GM21529 (cell line): ENCODE results near the gene PSEN2.
"Not testable (repeated sequence)": the region's sequence is repeated elsewhere in the genome, so short reads cannot be mapped to it uniquely, and the experiment has no call there.

Source experiments
- ATAC-seq: cut with Tn5 transposase; IDR thresholded peaks from one replicate; pipeline ENCODE4 v1.9.1; 2021; ENCODE audit not compliant: unreplicated experiment

The PSEN2 gene

DNA sequence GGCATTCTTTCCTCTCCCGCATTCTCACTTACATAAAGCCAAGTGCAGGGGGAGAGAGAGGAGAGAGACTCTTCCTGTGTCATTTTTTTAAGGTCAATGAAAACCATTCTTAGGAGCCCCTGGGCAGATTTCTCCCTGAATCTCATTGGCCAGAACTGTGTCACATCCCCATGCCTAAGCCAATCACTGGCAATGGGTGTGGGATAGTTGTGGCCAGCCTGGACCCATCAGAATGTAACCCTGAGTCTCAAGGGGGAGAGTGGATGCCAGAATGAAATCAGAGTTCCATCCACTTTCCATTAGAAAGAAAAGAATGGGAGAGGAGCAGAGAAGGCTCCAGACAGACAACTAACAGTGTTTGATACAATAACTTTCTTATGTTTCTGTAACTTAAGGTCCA, 38.5 kb downstream of the PSEN2 start:
- ATAC-seq: no peak

DNA sequence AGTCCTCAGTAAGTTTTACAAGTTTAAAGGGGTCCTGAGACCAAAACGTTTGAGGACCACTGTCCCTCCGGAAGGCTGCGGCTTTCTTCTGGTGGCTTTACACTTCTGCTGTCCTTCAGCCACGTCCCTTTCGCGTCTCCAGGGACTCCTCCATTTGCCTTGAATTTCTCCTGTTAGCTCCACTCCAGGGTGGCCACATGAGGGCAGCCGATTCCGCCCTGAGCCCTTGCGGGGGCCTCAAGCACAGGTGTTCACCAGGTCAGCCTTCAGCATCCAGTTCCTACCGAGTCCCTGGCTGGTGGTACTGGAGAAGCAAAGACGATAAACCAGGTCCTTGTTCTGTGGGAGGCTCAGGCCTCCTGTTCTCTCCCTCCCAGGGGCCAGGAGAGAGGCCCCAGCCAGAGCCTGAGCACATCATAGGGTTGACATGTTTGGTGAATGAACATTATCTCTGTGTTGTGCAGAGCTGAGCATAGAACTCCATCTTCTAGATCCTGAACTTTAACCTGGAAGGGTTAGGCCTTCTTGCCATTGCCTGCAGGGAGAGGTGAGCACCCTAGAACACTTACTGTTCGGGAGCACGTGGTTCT, 42.3 kb downstream of the PSEN2 start:
- ATAC-seq: peak; percentile 46

DNA sequence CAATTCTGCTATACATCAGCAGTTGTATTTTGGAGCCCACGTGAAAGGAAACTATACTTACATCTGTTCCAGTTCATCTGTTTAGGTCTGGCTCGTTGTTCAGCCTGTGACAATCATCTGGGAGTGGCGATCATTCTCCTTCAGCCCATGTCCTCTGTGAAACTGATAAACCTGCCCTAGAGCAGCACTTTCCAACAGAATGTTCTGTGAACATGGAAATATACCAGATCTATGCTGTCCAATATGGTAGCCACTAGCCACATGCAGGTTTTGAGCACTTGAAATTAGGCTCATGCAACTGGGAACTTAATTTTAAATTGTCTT, 45.2 kb downstream of the PSEN2 start:
- peak; percentile 21 for ATAC-seq

DNA sequence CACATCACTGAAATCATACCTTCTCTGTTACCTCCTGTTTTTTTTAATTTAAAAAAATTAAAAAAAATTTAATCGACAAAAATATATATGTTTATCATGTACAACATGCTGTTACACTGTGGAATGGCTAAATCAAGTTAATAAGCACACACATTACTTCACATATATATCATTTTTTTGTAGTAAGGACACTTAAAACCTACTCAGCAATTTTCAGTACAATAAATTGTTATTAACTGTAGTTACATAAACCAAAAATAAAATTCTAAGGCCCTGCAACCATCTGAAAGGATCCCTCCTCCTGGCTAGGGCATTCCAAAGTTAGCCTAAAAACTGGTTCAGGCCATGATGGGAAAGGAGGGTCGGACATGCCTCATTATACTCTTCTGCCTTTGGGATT, 46.1 kb downstream of the PSEN2 start:
- no peak for ATAC-seq

- ATAC-seq: no peak
Measured at GRCh38 chr1:226919587-226919986, 49.2 kb downstream of the PSEN2 start.

DNA sequence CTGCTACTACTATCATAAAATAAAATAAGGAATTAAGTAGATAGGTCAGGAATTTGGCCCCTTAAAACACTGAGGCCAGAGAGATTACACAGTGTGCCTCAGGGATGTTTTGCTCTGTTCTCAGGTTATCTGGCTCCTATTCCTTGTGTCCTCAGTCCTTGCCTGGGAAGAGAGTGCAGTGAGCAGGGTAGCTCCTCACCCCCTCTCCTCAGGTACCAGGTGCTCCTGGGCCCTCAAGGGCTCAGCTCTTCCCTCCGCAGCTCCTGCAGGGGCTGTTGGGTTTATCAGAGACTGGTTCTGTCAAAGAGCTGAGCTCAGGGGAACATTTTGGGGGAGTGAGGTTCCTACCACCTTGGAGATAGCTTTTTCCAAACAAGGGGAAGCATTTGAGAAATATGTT, 49.6 kb downstream of the PSEN2 start:
- ATAC-seq: no peak

DNA sequence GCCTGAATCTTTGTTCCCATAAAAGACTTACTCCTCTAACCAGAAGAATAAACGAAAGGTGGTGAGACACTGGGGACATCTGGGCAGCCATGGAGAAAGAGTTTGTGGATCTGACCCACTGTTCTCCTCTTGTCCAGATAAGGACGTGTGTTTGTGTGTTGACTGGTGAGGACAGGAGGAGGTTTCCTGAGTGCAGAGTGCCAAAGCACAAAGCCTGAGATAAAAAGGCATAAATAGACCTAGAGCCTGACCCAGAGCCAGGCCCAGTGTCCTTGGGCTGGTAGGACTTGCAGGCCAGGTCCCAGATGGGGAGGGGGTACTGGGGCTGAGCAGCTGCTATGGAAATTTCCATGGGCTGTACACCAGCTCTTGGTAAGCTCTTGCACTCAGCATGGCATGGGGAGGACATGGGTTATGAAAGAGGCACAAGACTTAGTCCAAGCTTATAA, 50.1 kb downstream of the PSEN2 start:
- no peak for ATAC-seq

DNA sequence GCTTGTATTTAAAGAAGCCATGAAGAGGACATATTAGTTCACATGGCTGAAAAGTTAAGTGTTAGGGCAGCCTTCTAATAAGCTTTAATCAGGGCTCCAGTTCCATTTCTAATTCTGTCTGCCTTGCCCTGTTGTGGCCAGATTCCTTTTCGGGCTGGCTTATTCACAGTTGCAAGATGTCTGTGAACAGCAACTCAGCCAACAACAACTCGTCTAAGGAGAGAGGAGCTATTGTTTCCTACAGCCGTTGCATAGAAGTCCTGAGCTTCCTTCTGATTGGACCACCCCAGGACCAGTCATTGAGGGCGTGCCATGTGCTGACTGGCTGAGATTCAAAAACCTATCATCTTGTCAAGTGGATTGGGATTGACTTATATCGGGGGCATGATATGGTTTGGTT, 51.1 kb downstream of the PSEN2 start:
- no peak for ATAC-seq

GRCh38 chr1:226929260-226930111, 59.1 kb downstream of the PSEN2 start:
- not testable (repeated sequence) for ATAC-seq

DNA sequence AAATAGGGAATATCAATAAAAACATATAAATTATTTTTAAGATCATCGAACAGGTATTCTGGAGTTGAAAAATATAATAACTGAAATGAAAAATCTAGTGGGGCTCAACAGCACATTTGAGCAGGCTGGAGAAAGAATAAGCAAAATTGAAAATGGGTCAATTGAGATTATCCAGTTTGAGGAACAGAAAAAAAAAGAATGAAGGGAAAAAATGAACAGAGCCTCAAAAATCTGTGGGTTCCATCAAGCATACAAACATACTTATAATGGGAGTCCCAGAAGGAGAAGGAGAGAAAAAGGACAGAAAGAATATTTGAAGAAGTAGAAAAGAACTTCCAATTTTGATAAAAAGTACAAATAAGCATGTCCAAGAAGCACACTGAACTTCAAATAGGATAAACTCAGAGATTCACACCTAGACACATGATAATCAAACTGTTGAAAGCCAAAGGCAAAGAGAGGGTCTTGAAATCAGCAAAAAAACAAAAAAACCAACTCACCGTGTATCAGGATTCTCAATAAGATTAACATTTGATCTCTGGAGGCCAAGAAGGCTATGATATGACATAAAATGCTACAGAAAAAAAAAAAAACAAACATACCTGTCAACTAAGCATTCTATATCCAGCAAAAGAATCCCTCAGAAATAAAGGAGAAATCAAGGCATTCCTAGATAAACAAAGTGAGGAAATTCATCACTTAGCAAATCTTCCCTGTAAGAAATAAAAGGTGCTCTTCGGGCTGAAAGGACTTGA, 64.2 kb downstream of the PSEN2 start:
- no peak for ATAC-seq

DNA sequence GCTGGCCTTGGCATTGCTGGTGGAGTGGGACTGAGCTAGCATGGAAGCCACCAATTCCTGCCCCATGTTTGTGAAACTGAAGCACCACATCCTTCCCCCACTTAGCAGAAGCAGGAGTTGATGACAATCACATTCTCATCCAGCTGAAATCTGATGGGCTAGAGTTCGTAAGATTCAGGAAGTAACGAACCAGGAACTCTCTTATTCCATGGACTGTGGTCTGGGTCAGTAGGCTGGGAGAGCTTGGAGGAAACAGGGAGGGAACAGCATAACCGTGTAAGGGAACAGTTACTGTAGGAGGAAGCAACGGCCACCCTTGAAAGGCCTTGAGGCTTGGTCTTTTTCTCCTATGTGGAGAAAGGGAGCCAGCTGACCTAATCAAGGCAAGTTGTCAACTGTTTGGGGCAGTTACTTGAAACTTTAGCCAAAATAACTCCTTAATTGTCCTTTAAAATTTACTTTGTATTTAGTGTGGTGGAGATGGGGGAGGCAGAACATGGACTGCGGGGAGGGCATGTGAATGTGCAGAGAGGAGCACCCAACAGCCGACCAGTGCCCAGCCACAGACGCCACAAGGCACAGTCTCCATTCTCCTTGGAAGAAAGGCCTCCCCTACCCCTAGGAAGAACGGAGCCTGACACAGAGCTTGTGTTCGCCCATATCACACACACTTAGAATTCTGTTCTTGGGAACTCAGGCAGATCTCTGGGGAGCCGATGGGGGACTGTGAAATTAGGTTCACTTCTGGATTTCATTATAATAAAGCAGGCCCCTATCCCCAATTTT, 67.7 kb downstream of the PSEN2 start:
- no peak for ATAC-seq

DNA sequence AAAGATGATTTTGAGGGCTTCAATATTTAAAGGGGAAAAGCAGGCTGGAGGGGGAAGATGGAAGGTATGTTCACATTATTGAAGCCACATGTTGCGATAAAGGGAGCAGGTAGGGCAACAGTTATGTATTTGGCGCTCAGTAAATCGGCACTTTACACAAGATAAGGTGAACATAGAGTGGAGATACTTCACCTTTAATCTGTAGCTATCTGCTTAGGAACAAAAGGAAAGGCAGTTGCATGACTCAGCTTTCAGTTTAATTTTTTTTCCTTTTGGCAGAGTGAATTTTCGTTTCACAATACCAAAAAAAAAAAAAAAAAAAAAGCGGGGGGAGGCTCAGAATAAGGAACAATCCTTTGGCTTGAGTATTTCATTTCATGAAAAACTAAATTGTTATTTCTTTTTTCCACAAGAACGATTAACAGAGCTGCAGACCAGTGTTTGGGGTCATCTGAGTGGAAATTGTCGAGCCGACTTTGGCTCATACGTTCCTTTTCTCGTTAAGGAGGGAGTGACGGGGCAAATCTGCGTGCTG, 68.6 kb downstream of the PSEN2 start:
- ATAC-seq: no peak

DNA sequence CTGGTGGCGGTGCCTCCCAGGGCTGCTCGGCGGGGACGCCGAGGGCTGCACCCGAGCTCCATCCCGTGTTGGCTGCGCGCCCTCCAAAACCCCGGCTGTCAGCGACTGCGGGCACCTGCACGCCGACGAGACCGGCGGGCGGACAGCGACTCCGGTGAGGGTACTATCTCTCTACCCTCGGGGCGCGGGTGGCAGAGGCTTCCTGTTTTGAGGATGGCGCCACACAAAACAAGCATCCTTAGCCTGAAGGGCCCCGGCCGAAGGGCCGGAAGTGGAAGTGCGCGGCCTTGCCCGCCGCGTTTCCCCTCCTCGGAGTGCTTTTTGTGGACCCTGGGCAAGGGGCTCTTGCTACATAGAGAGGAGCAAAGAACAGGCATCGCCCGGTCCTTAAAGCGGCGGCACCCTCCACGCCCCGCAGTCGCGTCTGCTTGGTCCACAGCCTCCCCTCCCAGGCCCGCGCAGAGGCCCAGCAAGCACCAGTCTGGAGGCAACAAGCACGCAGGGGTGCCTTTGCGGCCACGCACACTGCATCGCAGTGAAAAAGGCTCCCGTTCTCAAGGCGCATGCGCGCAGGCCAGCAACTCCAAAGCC, 69.1 kb downstream of the PSEN2 start:
- ATAC-seq: peak; percentile 37

DNA sequence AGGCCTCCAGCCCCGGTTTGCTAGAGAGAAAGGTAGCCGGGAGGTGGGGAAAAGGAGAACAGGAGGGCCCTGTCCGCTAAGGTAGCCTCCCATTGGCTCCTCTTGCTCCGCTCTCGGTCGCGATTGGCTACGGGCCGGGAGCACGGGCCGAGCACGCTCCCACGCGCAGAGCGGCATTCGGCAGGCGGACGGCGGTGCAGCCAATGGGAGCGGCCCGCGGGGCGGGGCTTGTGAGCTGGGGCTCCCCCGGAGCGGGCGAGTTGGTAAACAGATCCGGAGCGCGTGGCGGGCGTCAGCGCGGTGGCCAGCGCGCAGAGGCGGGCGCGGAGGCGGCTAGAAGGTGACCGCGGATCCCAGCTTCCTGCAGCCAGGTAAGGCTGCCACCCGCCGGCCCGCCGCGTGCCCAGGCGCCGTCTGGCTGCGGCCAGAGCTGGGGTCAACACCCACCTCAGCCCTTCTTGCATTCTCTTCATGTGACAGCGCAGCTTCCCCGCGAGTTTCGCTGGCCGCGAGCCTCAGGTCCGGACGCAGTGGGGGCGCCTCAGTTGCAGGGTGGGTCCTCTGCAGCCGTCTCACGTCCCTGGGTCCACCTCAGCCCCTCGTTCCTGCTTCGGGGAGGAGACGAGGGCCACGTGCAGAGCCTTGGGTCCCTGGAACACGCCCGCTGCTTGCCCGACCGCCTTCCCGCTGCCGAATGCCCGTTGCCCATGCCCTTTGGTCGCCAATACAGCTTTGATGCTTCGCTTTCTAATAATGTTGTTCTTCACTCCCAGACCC, 69.8 kb downstream of the PSEN2 start, which contains the start of gene COQ8A:
COQ8A (plus strand) TSS at position 266 of the 777 bp plus-strand sequence. CDS start 21,092 bp downstream, outside the sequence.
- ATAC-seq: peak; percentile 96

- no peak for ATAC-seq
Measured at GRCh38 chr1:226940806-226941067, 70.3 kb downstream of the PSEN2 start.

DNA sequence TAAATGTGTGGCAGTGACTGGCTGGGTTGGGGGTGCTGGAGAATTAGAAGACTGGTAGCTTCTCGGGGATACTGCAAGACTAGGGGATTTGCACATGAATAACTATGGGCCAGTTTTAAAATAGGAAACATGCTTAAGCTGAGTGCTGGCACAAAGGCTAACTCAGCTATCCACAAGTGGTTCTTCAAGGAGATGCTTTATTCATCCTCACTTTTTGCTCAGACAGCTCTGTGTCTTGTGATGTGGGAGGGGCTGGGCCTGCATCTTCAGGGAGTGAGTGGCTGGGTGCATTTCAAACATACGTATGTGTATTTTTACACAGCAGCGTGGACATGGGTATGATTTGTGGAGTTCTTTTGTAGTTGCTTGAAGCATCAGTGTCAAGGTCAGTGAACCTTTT, 72.0 kb downstream of the PSEN2 start:
- no peak for ATAC-seq

DNA sequence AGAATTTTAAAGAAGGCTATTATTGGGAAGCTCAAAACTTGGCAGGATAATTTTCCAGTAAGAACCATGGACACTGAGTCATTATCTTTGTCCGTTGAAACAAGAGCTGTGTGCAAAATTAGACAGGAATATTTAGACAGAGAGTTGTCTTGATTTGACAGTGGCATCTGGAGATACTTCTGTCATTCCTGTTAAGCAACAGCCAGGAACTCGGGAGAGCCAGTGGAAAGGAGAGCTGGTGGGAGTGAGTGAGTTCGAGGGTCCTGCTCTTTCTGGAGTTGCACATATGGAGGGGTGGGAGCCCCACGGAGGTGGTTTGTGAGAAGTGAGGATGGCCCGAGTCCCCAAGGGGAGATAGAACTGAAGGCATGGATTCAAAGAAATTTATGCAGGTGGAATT, 72.7 kb downstream of the PSEN2 start:
- ATAC-seq: no peak

DNA sequence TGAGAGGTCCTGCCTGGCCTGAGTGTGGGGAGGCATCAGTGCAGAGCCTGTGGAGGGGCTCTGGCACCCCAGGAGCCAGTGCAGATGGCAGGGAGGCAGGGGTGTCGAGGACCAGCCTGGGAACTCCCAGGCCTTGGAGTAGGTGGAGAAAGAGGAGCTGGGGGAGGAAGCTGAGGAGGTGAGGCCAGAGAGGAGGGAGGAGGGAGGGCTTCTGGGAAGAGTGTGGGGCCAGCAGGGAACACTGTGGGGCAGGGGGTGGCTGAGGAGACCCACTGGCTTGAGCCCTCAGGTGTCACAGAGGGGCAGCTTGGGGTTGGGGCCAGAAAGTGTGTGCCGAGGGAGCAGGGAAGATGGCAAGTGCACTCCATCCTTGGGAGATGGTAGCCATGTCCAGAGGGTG, 73.5 kb downstream of the PSEN2 start:
- ATAC-seq: no peak

DNA sequence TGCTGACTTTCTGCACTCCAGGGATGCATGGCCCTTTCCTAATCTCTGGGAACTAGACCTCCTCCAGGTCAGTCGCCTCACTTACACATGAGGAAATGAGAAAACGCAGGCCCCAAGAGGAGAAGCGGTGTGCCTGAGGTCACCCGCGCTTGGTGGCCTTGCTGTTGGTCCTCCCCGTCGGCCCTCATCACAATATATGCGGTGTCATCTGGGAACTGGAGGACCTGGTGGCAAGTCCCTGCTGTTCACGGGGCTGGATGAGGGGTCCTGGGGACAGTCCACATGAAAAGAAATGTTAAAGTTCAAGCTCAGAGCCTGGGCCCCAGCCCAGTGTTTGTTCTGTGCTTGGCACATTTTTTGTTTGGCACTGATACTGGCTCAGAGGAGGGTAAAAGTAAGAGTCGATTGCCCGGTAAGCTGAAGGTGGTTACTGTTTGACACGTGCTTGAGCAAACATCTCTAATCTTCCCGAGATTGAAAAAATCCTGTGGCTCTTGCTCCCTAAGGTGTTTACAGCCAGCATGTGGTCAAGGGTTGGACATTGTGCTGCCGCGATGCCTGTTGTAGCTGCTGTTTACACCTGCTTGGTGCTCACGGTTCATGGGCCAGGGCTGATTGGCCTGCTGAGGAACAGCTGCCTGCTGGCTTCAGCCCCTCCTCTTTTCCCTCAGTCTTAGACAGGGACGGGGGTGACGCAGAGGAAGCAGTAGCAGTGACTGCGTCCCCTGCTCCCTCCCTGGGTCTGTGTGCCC, 74.9 kb downstream of the PSEN2 start:
- no peak for ATAC-seq
